SIG-M5 treated with dmso at 0.1 percent for 504 hours (cell line): ENCODE data around the gene MRPS35.
A peak's percentile ranks its signal among the peaks of the same experiment; 100 is the strongest.

ENCODE experiments used
- DNase-seq: peaks from one replicate; lab custom pipeline; 2025; ENCODE audit not compliant: unreplicated experiment; lab: John Stamatoyannopoulos, UW

MRPS35 gene

GRCh38 chr12:27710592-27711316 is at the start of gene MRPS35:
Gene MRPS35, plus strand, starts transcription at chr12:27710832. Its CDS starts 12 bp downstream, at chr12:27710844.
- DNase-seq = peak; percentile 90

GRCh38 chr12:27665704-27666103 is 44.9 kb upstream of the MRPS35 start:
- no peak for DNase-seq

GRCh38 chr12:27666510-27666909 is 44.1 kb upstream of the MRPS35 start:
- DNase-seq = no peak

GRCh38 chr12:27667540-27667939 is 43.1 kb upstream of the MRPS35 start:
- DNase-seq = no peak

- no peak for DNase-seq
These were observed 38.6 kb upstream of the MRPS35 start for GRCh38 chr12:27672051-27672450.

DNA sequence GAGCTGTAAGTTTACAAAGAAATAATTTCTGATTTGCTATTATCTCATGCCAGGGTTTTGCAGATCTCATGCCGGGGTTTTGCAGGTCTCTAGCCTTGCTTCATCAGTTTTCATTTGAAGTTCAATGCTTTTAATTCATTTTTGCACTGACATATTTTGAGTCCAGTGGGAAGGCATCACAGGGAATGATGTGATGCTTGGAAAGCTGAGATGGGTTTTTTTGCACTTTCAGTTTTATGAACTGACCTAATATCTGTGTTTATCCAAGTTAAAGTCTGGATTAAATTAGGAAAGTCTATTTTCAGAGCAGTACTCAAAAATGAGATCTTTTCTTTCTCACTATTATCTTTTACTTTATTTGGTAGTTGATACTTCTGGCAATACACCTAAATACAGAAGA is 38.0 kb upstream of the MRPS35 start:
- DNase-seq = no peak

GRCh38 chr12:27673101-27673718 is 37.4 kb upstream of the MRPS35 start:
- no peak for DNase-seq

DNA sequence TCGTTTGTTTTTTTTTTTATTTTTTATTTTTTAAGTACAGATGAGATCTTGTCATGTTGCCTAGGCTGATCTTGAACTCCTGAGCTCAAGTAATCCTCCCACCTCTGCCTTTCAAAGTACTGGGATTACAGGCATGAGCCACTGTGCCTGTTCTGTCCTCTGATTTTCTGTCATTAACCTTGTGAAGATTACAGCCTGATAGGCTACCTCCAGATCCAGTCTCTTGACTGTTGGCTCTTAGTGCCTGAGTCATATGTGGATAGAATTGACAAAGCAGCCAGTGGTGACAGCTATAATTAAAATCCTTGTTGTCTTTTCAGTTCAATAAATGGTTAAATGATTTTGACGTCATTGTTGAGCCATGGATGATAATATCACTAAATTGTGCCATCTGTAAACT is 35.6 kb upstream of the MRPS35 start:
- DNase-seq = no peak

DNA sequence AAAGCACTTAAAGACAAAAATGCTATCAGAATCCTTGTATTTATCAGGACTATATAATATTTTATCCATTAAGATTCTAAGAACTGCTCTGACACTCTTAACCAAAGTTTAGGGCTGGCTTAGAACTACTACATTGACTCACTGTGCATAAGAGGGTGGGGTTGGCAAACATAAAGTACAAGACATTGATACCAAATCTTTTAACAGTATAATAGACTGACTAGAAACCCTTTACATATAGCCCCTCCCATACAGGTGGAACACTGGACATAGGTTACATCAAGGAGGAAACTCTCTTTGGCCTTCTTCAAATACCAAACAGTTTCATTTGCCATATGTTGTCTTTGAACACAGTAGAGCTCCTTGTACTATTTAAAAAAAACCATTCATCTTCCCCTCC is 30.0 kb upstream of the MRPS35 start:
- no peak for DNase-seq

- DNase-seq = no peak
These were observed 28.1 kb upstream of the MRPS35 start for GRCh38 chr12:27682534-27682933.

GRCh38 chr12:27685274-27685673 is 25.4 kb upstream of the MRPS35 start:
- no peak for DNase-seq

DNA sequence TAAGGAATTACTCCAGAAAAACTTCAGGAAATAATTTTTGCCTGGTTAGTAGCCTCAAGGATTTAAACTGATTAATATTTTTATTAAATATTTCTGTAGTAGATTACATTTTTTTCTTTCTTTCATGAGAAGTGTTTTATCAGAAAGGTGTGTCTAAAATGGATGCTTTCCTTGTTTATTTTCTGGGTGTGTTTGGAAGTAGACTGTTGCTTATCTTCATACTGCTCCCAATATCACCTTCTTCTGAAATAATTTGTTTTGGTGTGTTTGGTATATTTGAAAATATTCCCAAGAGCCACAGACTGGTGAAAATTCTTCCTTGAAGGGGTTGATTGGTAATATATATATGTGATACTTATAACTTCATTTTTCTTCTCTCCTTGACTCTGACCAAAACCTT is 24.5 kb upstream of the MRPS35 start:
- no peak for DNase-seq

- no peak for DNase-seq
These were observed 22.0 kb upstream of the MRPS35 start for GRCh38 chr12:27688671-27689070.

- no peak for DNase-seq
These were observed 21.0 kb upstream of the MRPS35 start for GRCh38 chr12:27689558-27690180.

DNA sequence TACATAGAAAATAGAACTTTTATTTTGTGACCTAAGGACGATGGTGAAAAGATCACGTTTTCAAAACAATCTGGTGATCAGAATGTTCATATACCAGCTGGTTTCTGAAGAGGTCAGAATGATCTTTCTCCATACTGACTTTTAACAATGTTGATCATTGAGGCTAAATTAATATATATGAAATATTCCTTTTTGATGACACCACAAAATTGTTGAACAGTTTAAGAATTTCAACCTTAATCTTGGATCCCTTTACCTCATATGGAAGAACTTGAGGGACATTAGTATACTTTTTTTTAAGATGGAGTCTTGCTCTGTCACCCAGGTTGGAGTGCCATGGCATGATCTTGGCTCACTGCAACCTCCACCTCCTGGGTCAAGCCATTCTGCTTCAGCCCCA is 17.2 kb upstream of the MRPS35 start:
- DNase-seq = no peak

DNA sequence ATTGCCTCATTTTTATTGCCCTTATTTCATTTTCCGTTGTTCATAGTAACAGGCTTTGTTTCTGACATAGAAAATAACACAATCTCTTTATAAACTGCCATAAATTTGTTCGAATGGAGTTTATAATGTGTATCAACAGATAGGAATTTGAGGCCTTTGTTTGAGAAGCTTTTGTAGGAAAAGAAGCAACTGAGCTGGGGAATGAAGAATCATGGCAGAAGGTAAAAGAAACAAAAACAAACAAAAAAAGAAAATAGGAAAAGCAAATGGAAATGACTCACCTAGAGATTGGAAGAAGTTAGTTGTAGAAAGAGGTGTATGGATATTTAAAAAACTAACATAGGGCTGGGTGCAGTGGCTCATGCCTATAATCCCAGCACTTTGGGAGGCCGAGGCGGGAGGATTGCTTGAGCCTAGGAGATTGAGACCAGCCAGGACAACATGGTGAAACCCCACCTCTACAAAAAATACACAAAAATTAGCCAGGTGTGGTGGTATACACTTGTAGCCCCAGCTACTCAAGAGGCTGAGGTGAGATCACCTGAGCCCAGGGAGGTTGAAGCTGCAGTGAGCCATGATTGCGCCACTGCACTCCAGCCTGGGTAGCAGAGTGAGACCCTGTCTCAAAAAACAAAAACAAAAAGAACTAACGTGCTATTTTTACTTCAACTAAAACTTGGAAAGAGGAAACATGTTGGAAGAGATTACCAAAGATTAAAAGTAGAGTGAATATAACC is 14.9 kb upstream of the MRPS35 start:
- DNase-seq = no peak

DNA sequence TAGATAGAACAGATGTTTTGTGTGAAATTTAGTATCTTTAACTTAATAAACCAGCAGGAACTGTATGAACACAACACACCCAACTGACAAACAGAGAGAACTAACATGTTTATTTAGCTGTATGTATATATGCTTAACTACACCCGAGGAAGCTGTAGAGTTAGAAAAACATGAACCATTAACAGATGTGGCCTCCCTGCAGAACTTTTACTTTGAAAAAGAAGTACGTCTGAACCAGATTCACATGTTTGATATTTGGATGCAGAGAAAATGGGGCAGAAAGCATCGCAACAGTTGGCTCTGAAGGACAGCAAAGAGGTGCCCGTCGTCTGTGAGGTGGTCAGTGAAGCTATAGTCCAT is 14.4 kb upstream of the MRPS35 start, which contains the start of gene REP15:
Gene REP15, plus strand, starts transcription at position 155 of the 360 bp plus-strand sequence. Its CDS starts 116 bp downstream, at position 271.
- DNase-seq = no peak

DNA sequence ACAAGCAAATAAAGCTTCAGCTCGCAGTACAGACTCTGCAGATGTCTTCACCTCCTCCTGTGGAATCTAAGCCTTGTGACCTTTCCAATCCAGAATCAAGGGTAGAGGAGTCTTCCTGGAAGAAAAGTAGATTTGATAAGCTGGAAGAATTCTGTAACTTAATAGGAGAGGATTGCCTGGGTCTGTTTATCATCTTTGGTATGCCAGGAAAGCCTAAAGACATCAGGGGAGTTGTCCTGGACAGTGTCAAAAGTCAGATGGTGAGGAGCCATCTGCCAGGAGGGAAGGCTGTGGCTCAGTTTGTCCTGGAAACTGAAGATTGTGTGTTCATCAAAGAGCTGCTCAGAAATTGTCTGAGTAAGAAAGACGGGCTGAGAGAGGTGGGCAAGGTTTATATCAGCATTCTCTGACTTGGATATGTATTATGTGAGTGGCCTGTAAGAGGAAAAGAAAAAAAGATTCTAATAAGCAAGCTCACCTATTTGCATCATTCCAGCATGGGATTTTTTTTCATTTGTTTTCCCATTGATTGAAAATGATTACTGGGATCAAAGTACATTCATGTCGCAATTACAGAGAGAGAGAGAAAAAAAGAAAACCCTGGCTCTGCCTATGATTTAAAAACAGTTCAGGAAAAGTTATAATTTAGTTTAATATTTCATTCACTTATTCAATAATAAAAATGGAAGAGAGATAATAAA is 13.6 kb upstream of the MRPS35 start:
- DNase-seq = no peak

DNA sequence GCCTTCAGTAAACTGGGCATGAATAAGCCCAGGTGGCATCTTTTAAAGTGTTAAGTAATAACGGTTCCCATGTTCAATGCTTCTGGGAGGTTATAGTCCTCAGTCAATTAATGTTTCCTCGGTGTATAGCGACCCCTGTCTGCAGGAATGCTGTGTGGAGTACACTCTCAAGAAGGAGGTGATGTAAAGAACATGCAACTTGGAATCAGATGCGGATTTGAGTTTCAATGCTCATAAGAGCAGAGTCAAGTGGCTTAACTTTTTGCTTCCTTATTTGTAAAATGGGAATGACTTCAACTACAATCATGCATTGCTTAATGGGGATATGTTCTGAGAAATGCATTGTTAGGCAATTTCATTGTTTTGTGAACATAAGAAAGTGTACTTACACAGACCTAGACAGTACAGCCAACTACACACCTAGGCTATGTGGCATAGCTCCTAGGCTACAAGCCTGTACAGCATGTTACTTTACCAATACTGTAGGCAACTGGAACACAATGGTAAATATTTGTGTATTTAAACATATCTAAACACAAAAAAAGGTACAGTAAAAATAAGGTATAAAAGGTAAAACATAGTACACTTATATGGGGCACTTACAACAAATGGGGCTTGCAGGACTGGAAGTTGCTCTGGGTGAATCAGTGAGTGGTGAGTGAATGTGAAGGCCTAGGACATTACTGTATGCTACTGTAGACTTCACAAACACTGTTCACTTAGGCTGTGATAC is 6.7 kb upstream of the MRPS35 start:
- DNase-seq = peak; percentile 78

DNA sequence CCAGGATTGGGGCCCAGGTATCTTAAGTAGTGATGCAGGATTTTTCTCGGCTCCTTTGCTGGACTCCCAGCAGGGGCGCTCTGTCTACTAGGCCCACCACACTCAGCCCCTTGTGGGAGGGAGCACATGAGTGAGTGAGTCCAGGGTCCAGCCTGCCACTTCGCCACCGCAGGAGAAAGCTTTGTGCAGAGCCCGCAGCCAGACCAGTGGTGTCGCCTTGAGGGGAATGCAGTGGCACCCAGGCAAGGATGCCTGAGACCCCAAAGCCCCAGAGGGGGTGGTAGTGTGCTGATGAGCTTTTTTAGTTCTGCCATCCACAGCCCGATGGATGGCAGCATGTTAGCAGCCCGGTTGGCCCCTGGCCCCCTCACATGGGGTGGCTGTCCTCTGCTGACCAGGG is 5.4 kb upstream of the MRPS35 start:
- DNase-seq = no peak
